Stomach (tissue), 19 donors: ENCODE data around the gene DNAJB9. TPM values are rescaled to one million over a fixed set of nuclear protein-coding genes. Genes with fewer than 3 reads are reported as not detected.

Experiments
- DNase-seq, 2 donors: peaks; one replicate each; pipeline versions ENCODE4 v3.0.0 to v3.0.0-alpha.2; 2013 to 2019
- H3K27ac ChIP-seq, 5 donors: fragments of 200-600 bp in 4 of 5; sonication (generic) in 4 of 5; one replicate each; pipeline ENCODE4 v1.5.1; 2013 to 2019; ENCODE audit warnings: mild to moderate bottlenecking in 1 of 5, moderate library complexity in 1 of 5
- H3K27me3 ChIP-seq, 3 donors: fragments of 200-600 bp; sonication (generic); one replicate each; pipeline ENCODE4 v1.5.1; 2017 to 2019; ENCODE audit warnings: mixed run types in 1 of 3
- H3K36me3 ChIP-seq, 4 donors: fragments of 200-600 bp; sonication (generic); 1 replicate in 3 of 4; 2 replicates in 1 of 4; pipeline ENCODE4 v1.5.1; 2016 to 2019
- H3K4me1 ChIP-seq, 4 donors: fragments of 200-600 bp; sonication (generic); one replicate each; pipeline ENCODE4 v1.5.1; 2016 to 2019
- H3K4me3 ChIP-seq, 4 donors: fragments of 200-600 bp; sonication (generic) in 3 of 4; one replicate each; pipeline ENCODE4 v1.5.1; 2016 to 2019; ENCODE audit warnings: mild to moderate bottlenecking in 1 of 4
- H3K9me3 ChIP-seq, 4 donors: fragments of 200-600 bp; sonication (generic); one replicate each; pipeline ENCODE4 v1.5.1; 2016 to 2019
- EP300 ChIP-seq: sonication (generic); formaldehyde crosslinking; IDR thresholded peaks from one replicate; pipeline ENCODE4 v1.6.1; 2017; ENCODE audit warnings: antibody characterized with exemption
- POLR2A ChIP-seq, 4 donors: fragments of 450-650 bp; IDR thresholded peaks; one replicate each; pipeline ENCODE4 v1.6.1; 2016; ENCODE audit warnings: antibody characterized with exemption in 4 of 4, control low read depth in 2 of 4, mild to moderate bottlenecking in 1 of 4, moderate library complexity in 1 of 4
- POLR2AphosphoS5 ChIP-seq, 3 donors: sonication (generic); formaldehyde crosslinking; IDR thresholded peaks; one replicate each; pipeline ENCODE4 v1.6.1; 2016; ENCODE audit warnings: antibody characterized with exemption in 3 of 3
- WGBS, 5 donors: extraction: QIAGEN DNeasy Blood & Tissue Kit in 3 of 5; methylation state at CpG; one replicate each; pipeline versions ENCODE4 v1.1.5 to v1.1.7; 2013 to 2018; 5-methylcytosine and 5-hydroxymethylcytosine counted together
- intact Hi-C: fragments of 100-400 bp; cut with DNase I; formaldehyde crosslinking; loops from one replicate; pipeline ENCODE4 v1.15.1; 2023; ENCODE audit warnings: low total_unique reads
- long read RNA-seq, 10 donors: transcript quantifications; one replicate each; lab custom pipeline, GENCODE V29; 2026
- polyA plus RNA-seq, 3 donors: library from polyadenylated mRNA; stranded (reverse); fragments of 200-250 nt; gene quantifications; one replicate each; pipeline ENCODE4 v1.2.3, GENCODE V29; 2013
- total RNA-seq, 5 donors: library from RNA; depleted of rRNA; stranded (reverse); fragments of >200 nt; gene quantifications; one replicate each; pipeline versions ENCODE4 v1.1.0 to v1.2.3, GENCODE V29; 2014 to 2016
- TF ChIP-seq, protein P1 (sequence below), 7 experiments: fragments of 450-650 bp in 4 of 7; fragments of 200-600 bp in 3 of 7; sonication (generic) in 3 of 7; IDR thresholded peaks; one replicate each; pipeline ENCODE4 v1.5.1; 2016 to 2019; ENCODE audit warnings: antibody characterized with exemption in 7 of 7, control low read depth in 2 of 7, mild to moderate bottlenecking in 1 of 7
- donor health status: healthy with polysubstance abuse.
- donor health status: Bipolar disorder and iron deficiency.
- donor health status: healthy.

DNAJB9 gene
- total RNA-seq (100 to 1,000 TPM in 1 of 5 donors, 10 to 100 TPM in 3, 1 to 10 TPM in 1; 2.6 to 218 (median 22.2) TPM), polyA plus RNA-seq (10 to 100 TPM in 2 of 3 donors, 1 to 10 TPM in 1; 7.0 to 12.7 (median 11.5) TPM)
- long read RNA-seq, donor 1, transcript DNAJB9-201 (3 exons, 2,715 nt), result major isoform, 5 of 6 reads
- long read RNA-seq, donor 1, partial matches to known transcripts, result 0 of 6 reads
- long read RNA-seq, donor 1, other reads (novel, unspliced or antisense), result 0 of 6 reads
- long read RNA-seq, donor 2, transcript DNAJB9-201 (3 exons, 2,715 nt), result major isoform, 9 of 9 reads
- long read RNA-seq, donor 2, partial matches to known transcripts, result 0 of 9 reads
- long read RNA-seq, donor 2, other reads (novel, unspliced or antisense), result 0 of 9 reads
- long read RNA-seq, donor 3, transcript DNAJB9-201 (3 exons, 2,715 nt), result major isoform, 5 of 5 reads
- long read RNA-seq, donor 3, partial matches to known transcripts, result 0 of 5 reads
- long read RNA-seq, donor 3, other reads (novel, unspliced or antisense), result 0 of 5 reads
- long read RNA-seq, donor 4, partial matches to known transcripts, result 0 of 2 reads
- long read RNA-seq, donor 4, other reads (novel, unspliced or antisense), result 0 of 2 reads
- long read RNA-seq, donor 5, transcript DNAJB9-201 (3 exons, 2,715 nt), result major isoform, 15 of 15 reads
- long read RNA-seq, donor 5, partial matches to known transcripts, result 0 of 15 reads
- long read RNA-seq, donor 5, other reads (novel, unspliced or antisense), result 0 of 15 reads
- long read RNA-seq, donor 6, transcript DNAJB9-201 (3 exons, 2,715 nt), result major isoform, 14 of 14 reads
- long read RNA-seq, donor 6, partial matches to known transcripts, result 0 of 14 reads
- long read RNA-seq, donor 6, other reads (novel, unspliced or antisense), result 0 of 14 reads
- long read RNA-seq, donor 7, transcript DNAJB9-201 (3 exons, 2,715 nt), result major isoform, 9 of 9 reads
- long read RNA-seq, donor 7, partial matches to known transcripts, result 0 of 9 reads
- long read RNA-seq, donor 7, other reads (novel, unspliced or antisense), result 0 of 9 reads
- long read RNA-seq, donor 8, transcript DNAJB9-201 (3 exons, 2,715 nt), result major isoform, 11 of 11 reads
- long read RNA-seq, donor 8, partial matches to known transcripts, result 0 of 11 reads
- long read RNA-seq, donor 8, other reads (novel, unspliced or antisense), result 0 of 11 reads
- long read RNA-seq, donor 9, partial matches to known transcripts, result 0 of 5 reads
- long read RNA-seq, donor 9, other reads (novel, unspliced or antisense), result 0 of 5 reads
- long read RNA-seq, donor 10, partial matches to known transcripts, result 0 of 3 reads
- long read RNA-seq, donor 10, other reads (novel, unspliced or antisense), result 0 of 3 reads

DNA sequence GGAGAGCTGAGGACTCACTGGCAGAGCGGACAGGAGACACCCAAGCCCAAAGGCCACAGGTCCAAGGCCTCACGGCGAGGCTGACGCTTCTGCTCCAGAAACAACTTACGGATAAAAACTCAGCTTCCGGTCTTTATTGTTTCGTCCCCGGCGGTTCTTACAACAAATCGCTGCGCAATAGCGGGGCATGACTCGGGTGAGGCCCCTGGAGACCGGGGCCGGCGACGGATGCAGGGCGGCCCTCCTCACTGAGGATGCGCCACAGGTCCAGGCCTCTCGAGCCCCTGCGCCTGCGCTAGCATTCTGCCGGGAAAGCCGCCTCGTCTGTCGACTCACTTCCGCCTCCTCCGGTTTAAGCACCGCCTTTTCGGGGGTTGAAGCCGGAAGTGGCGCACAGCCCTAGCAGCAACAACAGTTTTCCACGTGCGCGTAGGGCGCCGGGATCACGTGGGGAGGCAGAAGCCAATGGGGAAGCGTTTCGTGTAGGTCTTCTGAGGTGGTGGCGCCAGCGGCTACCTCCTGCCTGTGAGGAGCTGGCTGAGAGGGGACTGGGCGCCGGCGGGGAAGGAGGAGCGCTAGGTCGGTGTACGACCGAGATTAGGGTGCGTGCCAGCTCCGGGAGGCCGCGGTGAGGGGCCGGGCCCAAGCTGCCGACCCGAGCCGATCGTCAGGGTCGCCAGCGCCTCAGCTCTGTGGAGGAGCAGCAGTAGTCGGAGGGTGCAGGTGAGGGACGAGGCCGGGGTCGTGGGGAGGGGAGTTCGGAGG, at the start of gene DNAJB9, which contains the start of gene THAP5:
TSS of gene DNAJB9 (plus strand) at position 494 of the 765 bp plus-strand sequence. CDS start 1,853 bp downstream, outside the sequence.
TSS of gene THAP5 (minus strand) at position 326 of the 765 bp plus-strand sequence. CDS start at position 189, 137 bp downstream.
- Histone ChIP-seq H3K9me3 (no peaks in the 10 kb centered on the region), H3K27ac (peak within 1 kb of the TSS; percentile 94 to 98 (median 96)), H3K4me1 (peaks cover 17 to 59% (median 40%) of the 10 kb centered on the region in 4 donors), H3K27me3 (no peaks in the 10 kb centered on the region), H3K36me3 (peaks cover under 1 to 36% (median 29%) of the 10 kb centered on the region in 4 donors), H3K4me3 (peak within 1 kb of the TSS; percentile 72 to 89 (median 86))
- intact Hi-C loops, result no loop called here
- DNase-seq, result peak; percentile 99 to 100
- TF ChIP-seq POLR2A (IDR thresholded peaks at IDR 0.05), result peak in 2 of 4 donors; percentile 97 to 99
- peak; percentile 97 to 99 (median 97) for TF ChIP-seq POLR2AphosphoS5 (IDR thresholded peaks at IDR 0.05)
- TF ChIP-seq EP300, result peak; percentile 22
- TF ChIP-seq, protein P1, sequence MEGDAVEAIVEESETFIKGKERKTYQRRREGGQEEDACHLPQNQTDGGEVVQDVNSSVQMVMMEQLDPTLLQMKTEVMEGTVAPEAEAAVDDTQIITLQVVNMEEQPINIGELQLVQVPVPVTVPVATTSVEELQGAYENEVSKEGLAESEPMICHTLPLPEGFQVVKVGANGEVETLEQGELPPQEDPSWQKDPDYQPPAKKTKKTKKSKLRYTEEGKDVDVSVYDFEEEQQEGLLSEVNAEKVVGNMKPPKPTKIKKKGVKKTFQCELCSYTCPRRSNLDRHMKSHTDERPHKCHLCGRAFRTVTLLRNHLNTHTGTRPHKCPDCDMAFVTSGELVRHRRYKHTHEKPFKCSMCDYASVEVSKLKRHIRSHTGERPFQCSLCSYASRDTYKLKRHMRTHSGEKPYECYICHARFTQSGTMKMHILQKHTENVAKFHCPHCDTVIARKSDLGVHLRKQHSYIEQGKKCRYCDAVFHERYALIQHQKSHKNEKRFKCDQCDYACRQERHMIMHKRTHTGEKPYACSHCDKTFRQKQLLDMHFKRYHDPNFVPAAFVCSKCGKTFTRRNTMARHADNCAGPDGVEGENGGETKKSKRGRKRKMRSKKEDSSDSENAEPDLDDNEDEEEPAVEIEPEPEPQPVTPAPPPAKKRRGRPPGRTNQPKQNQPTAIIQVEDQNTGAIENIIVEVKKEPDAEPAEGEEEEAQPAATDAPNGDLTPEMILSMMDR (IDR thresholded peaks at IDR 0.05), result peak in 1 of 7 experiments; percentile 9
- WGBS, 5 donors, result 0 to 1% (median 0%) methylated on average over 31 to 65 of the region's 65 CpGs

DNA sequence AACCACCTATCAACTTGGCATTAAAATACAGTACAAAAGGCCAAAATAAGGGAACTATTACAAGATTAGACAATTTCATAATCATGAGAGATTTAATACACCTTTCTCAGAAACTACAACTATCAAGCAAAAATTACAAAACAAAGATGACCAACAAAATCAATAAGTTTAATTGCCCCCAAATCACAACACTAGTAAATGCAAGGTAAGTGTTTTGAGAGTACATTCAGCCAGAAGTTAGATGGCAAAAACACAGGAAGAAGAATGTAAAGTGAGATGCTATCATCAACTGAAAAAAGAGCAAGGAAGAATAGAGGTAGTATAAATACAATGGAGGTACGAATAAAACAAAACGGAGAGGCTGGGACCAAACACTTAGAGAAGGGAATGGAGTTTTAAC, 46.9 kb upstream of the DNAJB9 start:
- DNase-seq, result no peak
- WGBS, 5 donors, result 83 to 92% (median 87%) methylated on average over 2 of the region's 2 CpGs
- H3K9me3 ChIP-seq, result no peaks in the 10 kb centered on the region
- peaks cover 4 to 20% (median 14%) of the 10 kb centered on the region in 4 donors for H3K36me3 ChIP-seq
- TF ChIP-seq POLR2AphosphoS5 (IDR thresholded peaks at IDR 0.05) (no peak), POLR2A (IDR thresholded peaks at IDR 0.05) (no peak), EP300 (no peak)
- TF ChIP-seq, protein P1 (IDR thresholded peaks at IDR 0.05), result no peak
- intact Hi-C loops, result no loop called here
- H3K27ac ChIP-seq, result peak overlapping the region in 1 of 5 donors; percentile 99
- peaks cover 22 to 65% (median 46%) of the 10 kb centered on the region in 4 donors for H3K4me1 ChIP-seq
- H3K4me3 ChIP-seq, result no peak overlapping the region
- no peaks in the 10 kb centered on the region for H3K27me3 ChIP-seq

DNA sequence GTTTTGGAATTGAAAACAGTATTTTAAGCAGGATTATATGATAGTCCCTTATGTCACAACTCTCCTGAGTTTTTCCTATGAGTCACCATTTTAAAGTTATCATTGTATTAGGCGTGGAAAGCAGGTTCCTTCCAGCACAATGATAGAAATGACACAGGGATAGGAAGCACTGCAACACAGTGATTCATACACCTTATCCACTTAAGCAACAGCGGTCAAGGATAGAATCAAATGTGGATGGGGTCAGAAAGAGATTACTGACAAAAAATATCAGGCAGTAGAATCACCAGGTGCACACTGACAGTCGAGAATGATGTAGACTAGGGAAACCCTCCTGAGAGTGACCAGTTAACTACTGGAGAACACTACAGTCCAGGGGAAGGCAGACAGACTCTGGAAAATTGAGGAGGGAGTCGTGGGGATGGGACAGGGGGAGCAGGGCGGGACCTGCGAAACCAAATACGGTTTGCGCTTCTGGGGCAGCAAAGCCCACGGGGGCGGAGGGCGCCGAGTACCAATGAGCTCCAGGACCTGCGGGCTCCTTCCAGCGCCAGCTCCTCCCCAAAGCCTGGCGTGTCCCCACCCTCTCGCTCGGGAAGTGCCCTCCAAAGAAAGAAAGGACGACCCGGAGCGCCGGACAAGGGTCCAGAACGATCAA, 44.2 kb upstream of the DNAJB9 start:
- Histone ChIP-seq H3K9me3 (no peaks in the 10 kb centered on the region), H3K4me3 (peak overlapping the region; percentile 51 to 81 (median 64)), H3K4me1 (peaks cover 22 to 55% (median 42%) of the 10 kb centered on the region in 4 donors), H3K27ac (peak overlapping the region; percentile 98 to 99 (median 99)), H3K27me3 (no peaks in the 10 kb centered on the region), H3K36me3 (no peaks in the 10 kb centered on the region)
- intact Hi-C loops, result no loop called here
- WGBS, 5 donors, result 0 to 1% (median 0%) methylated on average over 18 to 22 of the region's 22 CpGs
- TF ChIP-seq POLR2AphosphoS5 (IDR thresholded peaks at IDR 0.05), result peak in 2 of 3 donors; percentile 66 to 79
- TF ChIP-seq, protein P1 (IDR thresholded peaks at IDR 0.05), result no peak
- no peak for TF ChIP-seq POLR2A (IDR thresholded peaks at IDR 0.05)
- peak in 1 of 2 donors; percentile 69 for DNase-seq
